Inflammatory macrophage treated with lipopolysaccharide for 4 hours (primary cell): ENCODE measurements around the gene IL31.

Experiments used
- DNase-seq: peaks from one replicate; pipeline ENCODE4 v3.0.0-alpha.2; 2020

IL31 gene

DNA sequence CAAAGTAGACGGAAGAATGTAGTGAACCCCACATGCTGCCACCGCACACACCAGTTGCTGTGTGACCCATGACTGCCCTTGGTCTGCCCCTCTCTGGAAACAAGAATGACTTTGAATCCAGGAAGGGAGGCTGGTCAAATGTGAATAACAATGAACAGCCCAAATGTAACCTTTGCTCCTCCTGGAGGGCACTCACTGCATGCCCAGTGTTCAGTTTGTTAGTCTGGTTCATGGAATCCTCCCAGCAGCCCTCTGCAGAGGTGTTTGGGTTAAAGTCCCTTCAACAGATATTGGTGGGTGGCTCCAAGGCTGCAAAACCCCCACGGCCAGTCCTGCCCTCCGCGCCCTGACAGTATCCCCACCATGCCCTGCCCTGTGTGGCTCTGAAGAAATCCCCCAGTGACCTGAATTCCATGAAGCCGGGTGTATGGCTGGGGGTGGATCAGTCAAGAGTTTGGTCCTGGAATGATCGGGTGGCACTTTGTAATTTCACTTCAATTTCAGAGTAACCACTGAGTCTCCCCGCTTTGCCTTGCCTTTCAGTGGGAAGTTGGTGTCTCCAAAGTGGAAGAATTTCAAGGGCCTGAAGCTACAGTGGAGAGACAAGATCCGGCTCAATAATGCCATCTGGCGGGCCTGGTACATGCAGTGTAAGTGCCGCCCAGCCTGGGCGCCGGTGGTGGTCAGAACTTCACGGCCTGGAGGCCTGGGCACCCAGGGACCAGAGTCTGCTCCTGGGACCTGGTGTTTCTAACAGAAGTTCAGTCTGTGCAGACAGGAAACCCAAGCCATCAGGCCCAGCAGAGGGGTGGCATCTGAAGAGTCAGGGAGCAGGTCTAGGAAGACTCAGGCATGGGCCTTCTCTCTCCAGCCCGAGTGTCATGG, 47.1 kb downstream of the IL31 start:
- DNase-seq, result no peak

GRCh38 chr12:122126342-122126635, 47.7 kb downstream of the IL31 start:
- no peak for DNase-seq

DNA sequence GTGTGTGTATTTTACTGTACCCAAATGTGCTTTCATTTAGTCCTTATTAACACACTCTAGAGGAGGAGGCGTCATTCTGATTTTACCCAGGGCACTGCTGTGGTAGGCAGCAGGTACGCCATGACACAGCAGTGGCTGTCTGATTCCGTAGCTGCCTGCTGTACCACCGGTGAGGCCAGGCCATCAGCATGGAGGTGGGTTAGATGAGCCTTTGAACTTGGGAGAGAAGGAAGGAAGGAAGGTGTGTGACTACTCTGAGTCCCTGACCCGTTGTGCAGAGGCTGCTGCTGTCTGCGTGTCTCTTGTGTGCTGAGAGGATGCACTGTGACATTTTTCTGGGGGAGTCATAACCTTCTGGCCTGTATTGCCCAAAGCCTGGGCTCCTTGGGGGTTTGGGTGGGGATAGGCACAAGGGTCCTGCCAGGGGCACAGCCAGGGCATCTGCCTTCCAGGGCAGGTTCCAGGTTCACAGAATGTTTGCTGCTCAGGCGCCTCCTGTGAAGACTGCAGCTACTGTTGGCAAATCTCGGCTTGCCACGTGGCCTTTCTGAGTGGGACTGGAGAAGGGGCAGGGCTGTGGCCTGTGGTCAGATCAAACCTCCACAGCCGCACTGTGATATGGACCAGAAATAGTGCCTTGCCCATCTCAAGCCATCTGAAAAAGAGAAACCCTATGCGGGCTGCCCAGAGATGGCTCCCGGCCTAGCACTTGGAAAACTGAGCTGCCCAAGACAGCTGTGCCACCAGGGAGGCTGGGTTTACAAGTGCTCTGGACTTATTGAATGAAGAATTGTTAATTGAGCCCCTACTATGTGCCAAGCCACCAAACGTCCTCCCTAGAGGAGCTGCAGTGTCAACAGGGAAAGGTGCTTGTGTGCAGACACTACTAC, 48.3 kb downstream of the IL31 start:
- DNase-seq, result no peak

DNA sequence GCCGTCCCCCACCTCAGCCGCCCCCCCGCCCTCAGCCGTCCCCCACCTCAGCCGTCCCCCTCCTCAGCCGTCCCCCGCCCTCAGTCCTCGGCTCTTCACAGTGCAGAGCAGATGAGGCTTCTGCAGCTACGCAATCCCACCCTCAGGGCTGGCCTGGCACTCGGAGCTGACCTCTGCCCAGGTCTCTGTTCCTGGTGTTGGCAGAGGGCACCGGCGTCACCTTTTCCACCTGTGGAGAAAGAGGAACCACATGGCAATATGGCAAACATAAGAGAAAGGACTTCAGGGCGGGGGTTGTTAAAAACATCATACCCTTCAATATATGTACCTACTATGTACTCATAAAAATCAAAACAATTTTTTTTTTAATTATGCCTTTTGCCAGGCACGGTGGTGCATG, 49.7 kb downstream of the IL31 start:
- no peak for DNase-seq

DNA sequence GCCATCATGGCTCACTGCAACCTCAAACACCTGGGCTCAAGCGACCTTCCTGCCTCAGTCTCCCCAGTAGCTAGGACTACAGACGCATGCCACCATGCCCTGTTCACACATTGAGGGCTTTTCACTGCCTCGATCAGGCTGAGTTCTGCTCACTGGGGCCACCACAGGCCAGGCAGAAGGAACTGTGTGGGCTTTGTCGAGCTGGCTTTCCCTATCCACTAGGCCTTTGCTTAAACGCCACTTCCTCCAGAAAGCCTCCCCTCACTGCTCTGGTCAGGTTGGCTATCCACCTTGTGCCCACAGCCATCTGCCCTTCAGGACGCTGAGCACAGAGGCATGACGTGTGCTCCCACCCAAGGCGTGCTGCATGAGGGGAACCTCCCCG, 50.3 kb downstream of the IL31 start:
- DNase-seq, result no peak

GRCh38 chr12:122123051-122123760, 50.8 kb downstream of the IL31 start:
- DNase-seq, result peak; percentile 58
